KBM-7 (cell line): ENCODE measurements around the gene APOL1.
"Not testable (repeated sequence)": the region's sequence is repeated elsewhere in the genome, so short reads cannot be mapped to it uniquely, and the experiment has no call there.

Source experiments
- DNase-seq: peaks from one replicate; pipeline ENCODE4 v3.0.0-alpha.2; 2015
- in situ Hi-C: fragments of 300-500 bp; cut with MboI; formaldehyde crosslinking; loops from 2 replicates; pipeline ENCODE4 v1.14.3; 2020; ENCODE audit warnings: low sequenced_read_pairs, low pct_unique_long_range_greater_than_20kb, mixed read lengths

The APOL1 gene

DNA sequence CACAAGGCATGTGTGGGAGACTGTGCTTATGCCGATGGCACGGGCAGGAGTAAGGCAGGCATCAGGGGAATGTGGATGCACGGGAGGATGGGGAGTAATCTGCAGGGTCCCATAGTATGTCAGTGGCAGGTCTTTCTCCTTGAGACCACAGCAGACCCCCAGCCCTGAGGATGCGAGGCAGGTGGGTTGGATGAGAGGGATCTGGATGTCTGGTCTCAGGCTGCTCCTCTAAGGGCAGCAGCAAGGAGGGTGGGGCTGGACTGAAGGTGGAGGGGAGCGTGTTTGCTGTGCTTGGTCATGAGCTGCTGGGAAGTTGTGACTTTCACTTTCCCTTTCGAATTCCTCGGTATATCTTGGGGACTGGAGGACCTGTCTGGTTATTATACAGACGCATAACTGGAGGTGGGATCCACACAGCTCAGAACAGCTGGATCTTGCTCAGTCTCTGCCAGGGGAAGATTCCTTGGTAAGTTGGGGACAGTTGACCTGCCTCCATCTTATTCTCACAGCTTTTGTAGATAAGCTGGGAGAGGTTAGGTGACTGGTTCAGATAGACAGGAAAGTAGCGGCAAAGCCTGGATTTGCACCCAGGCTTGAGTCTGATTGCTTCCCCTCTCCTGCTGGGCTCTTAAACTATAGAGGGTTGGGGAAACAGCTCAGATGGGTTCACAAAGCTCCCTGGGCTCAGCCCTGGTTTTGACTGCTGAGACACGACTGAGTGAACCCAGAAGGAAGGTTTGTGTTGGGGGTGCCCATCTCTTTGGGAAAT is at the start of gene APOL1:
TSS of gene APOL1 (plus strand) at position 380 of the 769 bp plus-strand sequence. CDS start 1,823 bp downstream, outside the sequence.
- in situ Hi-C loops: no loop called here
- DNase-seq: peak; percentile 47

- in situ Hi-C loops: not testable (repeated sequence)
Measured at GRCh38 chr22:36203441-36203840, 49.5 kb upstream of the APOL1 start.

DNA sequence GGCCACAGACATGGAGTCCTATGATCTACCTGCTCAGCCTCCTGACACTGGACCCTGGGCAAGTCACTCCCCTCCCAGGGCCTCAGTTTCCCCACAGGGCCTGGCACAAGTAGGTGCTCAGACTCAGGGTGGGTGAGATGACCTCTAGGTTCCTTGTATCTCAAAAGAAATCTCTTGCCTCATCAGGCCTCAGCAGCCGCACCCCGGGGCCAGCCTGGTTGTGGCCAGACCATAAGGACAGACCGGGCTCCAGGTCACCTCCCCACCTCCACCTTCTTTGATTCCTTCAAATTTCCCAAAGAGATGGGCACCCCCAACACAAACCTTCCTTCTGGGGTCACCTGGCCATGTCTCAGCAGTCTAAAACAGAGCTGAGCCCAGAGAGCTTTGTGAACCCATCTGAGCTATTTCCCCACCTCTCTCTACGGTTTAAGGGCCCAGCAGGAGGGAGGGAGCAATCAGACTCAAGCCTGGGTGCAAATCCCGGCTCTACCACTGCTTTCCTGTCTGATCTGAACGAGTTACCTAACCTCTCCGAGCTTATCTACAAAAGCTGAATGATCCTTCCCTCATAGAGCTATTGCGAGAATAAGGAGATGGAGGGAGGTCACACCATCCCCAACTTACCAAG is 48.8 kb upstream of the APOL1 start:
- in situ Hi-C loops: no loop called here
- no peak for DNase-seq

More at GRCh38 chr22:36203441-36203840, 49.5 kb upstream of the APOL1 start:
- DNase-seq: not testable (repeated sequence)

GRCh38 chr22:36204632-36205015 is 48.3 kb upstream of the APOL1 start:
- in situ Hi-C loops: no loop called here
- no peak for DNase-seq

DNA sequence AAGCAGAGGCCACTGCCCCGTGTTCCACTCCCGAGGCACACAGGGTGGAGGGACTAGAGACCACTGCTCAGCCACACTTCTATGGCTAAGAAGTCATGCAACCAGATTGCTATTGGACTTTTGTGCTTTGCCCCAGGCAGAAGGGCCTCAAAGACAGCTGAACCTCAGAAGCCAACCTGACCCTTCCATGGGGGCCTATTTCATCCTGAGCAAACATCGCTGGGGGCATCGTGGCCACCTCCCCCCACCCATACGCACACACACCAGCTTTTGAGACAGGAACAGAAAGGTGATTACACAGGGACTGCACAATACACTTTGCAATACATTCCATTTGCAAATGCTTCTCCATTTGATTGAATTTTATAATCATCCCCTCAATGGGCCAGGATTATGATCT is 47.4 kb upstream of the APOL1 start:
- DNase-seq: not testable (repeated sequence)

GRCh38 chr22:36206255-36206654 is 46.7 kb upstream of the APOL1 start:
- no peak for DNase-seq
- in situ Hi-C loops: no loop called here

More for the DNA sequence above, 47.4 kb upstream of the APOL1 start:
- in situ Hi-C loops: not testable (repeated sequence)

DNA sequence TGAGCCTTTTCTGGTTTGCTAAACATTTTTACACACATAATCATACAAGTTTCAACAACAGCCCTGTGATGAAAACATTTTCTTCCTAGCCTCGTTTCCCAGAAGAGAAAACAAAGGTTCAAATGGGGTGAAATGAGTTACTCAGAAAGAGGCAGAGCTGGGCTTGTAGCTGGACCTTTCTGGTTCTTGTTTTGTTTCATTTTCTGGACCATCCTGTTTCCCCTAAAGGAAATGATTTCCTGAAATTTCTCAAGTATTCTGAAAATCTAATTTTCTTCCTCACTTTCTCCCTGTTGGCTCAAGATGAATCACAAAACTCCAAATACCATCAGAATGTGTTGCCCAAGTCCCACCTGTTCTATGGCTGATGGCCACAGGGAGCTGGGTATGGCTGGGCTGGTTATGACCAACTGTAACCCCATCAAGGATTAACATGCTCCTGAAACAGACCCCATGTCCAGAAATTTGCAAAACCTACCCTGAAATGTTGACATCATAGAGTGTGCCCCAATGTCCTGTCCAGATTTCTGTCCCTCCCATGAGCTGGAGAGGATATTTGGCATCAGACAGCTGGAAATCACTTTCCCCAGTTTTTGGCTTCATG is 44.7 kb upstream of the APOL1 start:
- no peak for DNase-seq
- in situ Hi-C loops: no loop called here

GRCh38 chr22:36208914-36209313 is 44.0 kb upstream of the APOL1 start:
- no peak for DNase-seq
- in situ Hi-C loops: no loop called here

DNA sequence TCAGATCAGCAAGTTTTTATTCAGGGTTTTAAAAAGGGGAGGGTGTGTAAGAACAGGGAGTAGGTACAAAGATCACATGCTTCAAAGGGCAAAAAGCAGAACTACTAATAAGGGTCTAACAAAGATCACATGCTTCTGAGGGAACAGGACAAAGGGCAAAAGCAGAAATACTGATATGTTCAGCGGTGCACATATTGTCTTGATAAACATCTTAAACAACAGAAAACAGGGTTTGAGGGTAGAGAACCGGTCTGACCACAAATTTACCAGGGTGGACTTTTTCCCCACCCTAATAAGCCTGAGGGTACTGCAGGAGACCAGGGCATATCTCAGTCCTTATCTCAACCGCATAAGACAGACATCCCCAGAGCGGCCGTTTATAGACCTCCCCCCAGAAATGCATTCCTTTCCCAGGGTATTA is 43.4 kb upstream of the APOL1 start:
- DNase-seq: not testable (repeated sequence)

DNA sequence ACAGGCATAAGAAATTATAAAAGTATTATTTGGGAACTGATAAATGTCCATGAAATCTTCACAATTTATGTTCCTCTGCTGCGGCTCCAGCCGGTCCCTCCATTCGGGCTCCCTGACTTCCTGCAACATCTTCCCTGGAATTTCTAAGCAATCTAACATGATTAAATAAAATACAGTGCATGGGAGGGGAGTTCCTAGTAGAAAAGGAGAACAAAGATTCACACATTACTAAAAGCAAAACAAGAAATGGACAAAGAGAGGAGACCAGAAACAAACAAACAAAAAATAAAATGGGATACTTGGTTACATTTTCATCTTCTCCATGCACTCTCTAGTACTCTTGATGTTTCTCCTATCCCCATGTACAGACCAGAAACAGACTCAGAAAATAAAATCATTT is 42.7 kb upstream of the APOL1 start:
- no peak for DNase-seq
- in situ Hi-C loops: no loop called here

More for the DNA sequence above, 43.4 kb upstream of the APOL1 start:
- in situ Hi-C loops: not testable (repeated sequence)

DNA sequence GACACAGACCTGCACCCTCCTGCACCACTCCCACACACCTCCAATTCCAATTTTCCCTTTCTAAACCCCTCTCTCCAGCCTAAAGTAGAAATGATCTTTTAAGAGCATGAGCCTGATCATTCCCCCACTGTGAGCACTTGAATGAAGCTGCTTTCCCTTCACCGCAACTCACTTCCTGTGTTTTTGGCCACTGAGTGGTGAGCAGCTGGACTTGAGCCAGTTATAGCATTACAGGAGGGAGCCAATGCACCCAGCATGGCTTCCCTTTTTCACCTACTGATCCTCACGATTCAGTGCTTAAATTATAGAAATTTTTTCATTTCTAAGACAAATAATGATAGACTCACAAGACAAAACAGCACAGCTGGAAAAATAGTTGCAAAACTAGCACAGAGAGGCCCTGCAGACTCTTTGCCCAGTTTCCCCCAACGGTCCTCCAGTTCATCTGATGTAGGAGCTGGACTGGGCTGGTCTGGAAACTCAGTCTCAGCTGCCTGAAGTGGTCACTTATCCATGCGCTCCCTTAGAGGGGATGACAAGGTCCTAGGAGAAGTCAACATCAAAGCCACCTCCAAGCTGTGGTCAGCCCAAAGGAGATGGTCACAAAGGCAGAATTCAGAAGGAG is 41.6 kb upstream of the APOL1 start:
- DNase-seq: peak; percentile 84
- in situ Hi-C loops: no loop called here

- peak; percentile 59 for DNase-seq
- in situ Hi-C loops: no loop called here
Measured at GRCh38 chr22:36212901-36213300, 40.0 kb upstream of the APOL1 start.

DNA sequence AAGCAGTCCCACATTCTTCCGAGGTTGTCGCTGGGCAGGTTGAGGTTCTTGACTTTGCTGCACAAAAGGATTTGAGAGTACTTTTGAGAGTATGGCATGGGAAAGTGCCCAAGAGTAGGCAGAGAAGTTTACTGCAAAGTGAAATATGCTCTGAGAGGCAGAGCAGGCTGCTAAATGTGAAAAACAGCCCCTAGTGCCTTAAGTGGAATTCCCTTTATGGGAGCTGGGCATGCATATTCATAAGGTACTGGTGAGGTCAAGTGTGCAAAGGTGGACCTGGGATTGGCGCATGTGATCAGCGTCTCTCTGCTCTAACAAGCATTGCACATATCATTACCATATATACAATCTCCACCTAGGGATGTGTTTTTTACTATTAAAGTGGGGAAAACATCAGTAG is 39.3 kb upstream of the APOL1 start:
- DNase-seq: no peak
- in situ Hi-C loops: no loop called here

DNA sequence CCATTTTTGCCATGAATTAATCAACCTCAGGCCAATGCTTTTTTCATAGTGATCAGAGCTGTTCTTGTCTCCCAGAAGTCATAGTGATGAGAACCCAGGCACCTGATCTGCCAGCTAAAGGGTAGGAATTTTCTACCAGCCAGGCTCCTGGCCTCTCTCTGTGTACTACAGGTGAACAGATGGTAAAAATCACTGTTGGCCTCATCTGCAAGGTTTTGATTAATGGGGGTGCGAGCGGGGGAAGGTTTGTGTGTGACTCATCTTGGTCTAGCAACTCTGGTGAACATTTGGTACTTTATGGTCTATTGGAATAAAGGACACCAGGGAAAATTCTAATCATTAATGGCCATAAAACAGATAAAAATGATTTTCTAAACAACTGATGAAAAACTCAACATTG is 37.0 kb upstream of the APOL1 start:
- in situ Hi-C loops: no loop called here
- no peak for DNase-seq

GRCh38 chr22:36218648-36219193 is 34.2 kb upstream of the APOL1 start:
- peak; percentile 18 for DNase-seq
- in situ Hi-C loops: no loop called here

DNA sequence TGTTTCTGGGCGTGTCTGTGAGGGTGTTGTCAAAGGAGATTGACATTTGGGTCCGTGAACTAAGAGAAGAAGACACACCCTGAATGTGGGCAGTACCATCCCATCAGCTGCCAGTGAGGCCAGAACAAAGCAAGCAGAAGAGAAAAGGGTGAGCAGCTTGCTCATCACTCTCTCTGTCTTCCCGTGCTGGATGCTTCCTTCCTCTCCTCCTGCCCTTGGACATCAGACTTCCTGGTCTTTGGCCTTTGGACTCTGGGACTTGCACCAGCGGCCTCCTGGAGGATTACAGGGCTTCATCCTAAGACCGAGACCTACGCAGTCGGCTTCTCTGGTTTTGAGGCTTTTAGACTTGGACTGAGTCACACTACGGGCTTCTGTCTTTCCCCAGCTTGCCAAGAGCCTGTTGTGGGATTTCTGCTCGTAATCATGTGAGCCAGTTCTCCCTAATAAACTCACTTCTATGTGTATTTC is 32.4 kb upstream of the APOL1 start:
- DNase-seq: no peak
- in situ Hi-C loops: no loop called here

GRCh38 chr22:36221799-36222751 is 30.9 kb upstream of the APOL1 start:
- DNase-seq: peak; percentile 75
- in situ Hi-C loops: no loop called here

- in situ Hi-C loops: no loop called here
- DNase-seq: no peak
Measured at GRCh38 chr22:36222887-36223450, 30.0 kb upstream of the APOL1 start.
